Bladder microvascular endothelial cell (primary cell): Measurements from ENCODE around the gene TET1. TPM values are rescaled to one million over a fixed set of nuclear protein-coding genes. Genes with fewer than 3 reads are reported as not detected.

Experiments
- total RNA-seq: library from RNA; depleted of rRNA; stranded (reverse); fragments of >200 nt; gene quantifications from 2 replicates; pipeline ENCODE4 v1.2.3, GENCODE V29; 2014

TET1 gene
- 0.16 and 0.69 TPM in 2 replicates for total RNA-seq

GRCh38 chr10:68560186-68560942 lies at the start of gene TET1:
TSS of gene TET1 (plus strand) at chr10:68560337. CDS start at chr10:68572339, 12,002 bp downstream.

GRCh38 chr10:68720793-68721672 lies 160.9 kb downstream of the TET1 start, which contains the start of gene CCAR1:
TSS of gene CCAR1 (plus strand) at chr10:68721239. CDS start at chr10:68722505, 1,266 bp downstream.

Other genes starting within 250 kb of the TET1 start
- gene HNRNPH3, start 228.3 kb upstream of the TET1 start, total RNA-seq = 24.4 and 51.4 TPM in 2 replicates
- gene PBLD, start 227.4 kb upstream of the TET1 start, total RNA-seq = 1.8 and 3.5 TPM in 2 replicates
- gene RUFY2, start 153.1 kb upstream of the TET1 start, total RNA-seq = 14.4 and 22.4 TPM in 2 replicates
- gene DNA2, start 88.4 kb upstream of the TET1 start, total RNA-seq = 8.3 and 10.7 TPM in 2 replicates
- 4.4 and 18.6 TPM in 2 replicates for gene SLC25A16, start 32.8 kb upstream of the TET1 start, total RNA-seq
- gene CCAR1, start 160.9 kb downstream of the TET1 start, total RNA-seq = 26.2 and 32.8 TPM in 2 replicates